ENCODE results near the gene PHF19. TPM values are rescaled to one million over a fixed set of nuclear protein-coding genes. Genes with fewer than 3 reads are reported as not detected.

Gene PHF19
- total RNA-seq, 4 donors from 2014 or later = 7.2 to 76.7 (median 20.6) TPM

GRCh38 chr9:120918931-120919842 is 42.2 kb upstream of the PHF19 start:
- no peak for TF ChIP-seq POLR2A (IDR thresholded peaks at IDR 0.05)
- TF ChIP-seq CTCF (IDR thresholded peaks at IDR 0.05) = no peak
- no peaks in the 10 kb centered on the region for H3K9me3 ChIP-seq
- no peaks in the 10 kb centered on the region for H3K36me3 ChIP-seq
- H3K4me3 ChIP-seq = no peak overlapping the region
- peaks cover 0 to 11% (median 5%) of the 10 kb centered on the region in 4 donors for H3K4me1 ChIP-seq
- H3K27me3 ChIP-seq = no peaks in the 10 kb centered on the region
- H3K27ac ChIP-seq = peak overlapping the region; percentile 59 to 76 (median 62)
- DNase-seq = peak in 1 of 3 donors; percentile 44

GRCh38 chr9:120917929-120918762 is 41.2 kb upstream of the PHF19 start:
- Histone ChIP-seq H3K36me3 (no peaks in the 10 kb centered on the region), H3K9me3 (no peaks in the 10 kb centered on the region), H3K4me1 (peaks cover 0 to 14% (median 5%) of the 10 kb centered on the region in 4 donors), H3K27me3 (no peaks in the 10 kb centered on the region), H3K27ac (peak overlapping the region; percentile 59 to 76 (median 62)), H3K4me3 (no peak overlapping the region)
- no peak for DNase-seq
- TF ChIP-seq CTCF (IDR thresholded peaks at IDR 0.05) (no peak), POLR2A (IDR thresholded peaks at IDR 0.05) (no peak)

- no peak for DNase-seq
- H3K9me3 ChIP-seq = no peaks in the 10 kb centered on the region
- H3K4me3 ChIP-seq = no peak overlapping the region
- H3K4me1 ChIP-seq = peaks cover 0 to 17% (median 5%) of the 10 kb centered on the region in 4 donors
- H3K27me3 ChIP-seq = no peaks in the 10 kb centered on the region
- peak overlapping the region in 3 of 4 donors; percentile 13 to 61 (median 43) for H3K27ac ChIP-seq
- H3K36me3 ChIP-seq = no peaks in the 10 kb centered on the region
- TF ChIP-seq CTCF (IDR thresholded peaks at IDR 0.05) (no peak), POLR2A (IDR thresholded peaks at IDR 0.05) (no peak)
These were observed 40.2 kb upstream of the PHF19 start for GRCh38 chr9:120916991-120917880.

- Histone ChIP-seq H3K36me3 (no peaks in the 10 kb centered on the region), H3K4me1 (peaks cover 0 to 17% (median 5%) of the 10 kb centered on the region in 4 donors), H3K4me3 (no peak overlapping the region), H3K27ac (peak overlapping the region in 3 of 4 donors; percentile 13 to 61 (median 43)), H3K27me3 (no peaks in the 10 kb centered on the region), H3K9me3 (no peaks in the 10 kb centered on the region)
- DNase-seq = no peak
- TF ChIP-seq CTCF (IDR thresholded peaks at IDR 0.05) (no peak), POLR2A (IDR thresholded peaks at IDR 0.05) (no peak)
These were observed 39.6 kb upstream of the PHF19 start for GRCh38 chr9:120916588-120916987.

Data from Peyer's patch (tissue), 4 donors.